NAMALWA (cell line): Measurements from ENCODE around the gene TIGD4.
"Not testable (repeated sequence)": the region's sequence is repeated elsewhere in the genome, so short reads cannot be mapped to it uniquely, and the experiment has no call there.

Source experiments
- DNase-seq: peaks from one replicate; pipeline ENCODE4 v3.0.0-alpha.2; 2015; ENCODE audit warnings: low spot score

Gene TIGD4

DNA sequence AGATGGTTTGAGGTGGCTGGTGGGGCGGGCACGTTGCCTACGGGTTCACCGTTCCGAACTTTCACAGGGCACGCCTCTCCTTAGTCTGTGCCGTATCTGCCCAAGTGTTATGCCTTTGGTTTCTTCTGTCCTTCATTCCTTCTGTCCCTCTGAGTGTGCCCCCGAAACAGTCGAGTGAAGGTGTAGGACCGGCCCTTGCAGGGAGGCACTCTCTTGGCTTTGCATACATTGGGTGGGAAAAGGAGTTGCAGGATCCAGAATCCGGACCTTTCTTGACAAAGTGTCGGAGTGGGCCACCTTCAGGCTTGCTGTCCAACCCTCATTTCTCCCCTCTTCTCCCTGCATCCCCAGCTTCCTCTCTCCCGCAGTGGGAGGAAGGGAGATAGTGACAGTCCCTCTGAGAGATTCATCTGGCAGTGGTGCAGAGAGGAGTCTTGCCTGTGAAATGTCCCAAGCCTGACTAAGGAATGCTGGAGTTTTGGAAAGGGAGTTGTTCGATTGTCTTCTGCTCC lies 793 bp upstream of the TIGD4 start:
- DNase-seq, result peak; percentile 78

- peak; percentile 62 for DNase-seq
Measured at GRCh38 chr4:152778656-152779512, 646 bp downstream of the TIGD4 start.

DNA sequence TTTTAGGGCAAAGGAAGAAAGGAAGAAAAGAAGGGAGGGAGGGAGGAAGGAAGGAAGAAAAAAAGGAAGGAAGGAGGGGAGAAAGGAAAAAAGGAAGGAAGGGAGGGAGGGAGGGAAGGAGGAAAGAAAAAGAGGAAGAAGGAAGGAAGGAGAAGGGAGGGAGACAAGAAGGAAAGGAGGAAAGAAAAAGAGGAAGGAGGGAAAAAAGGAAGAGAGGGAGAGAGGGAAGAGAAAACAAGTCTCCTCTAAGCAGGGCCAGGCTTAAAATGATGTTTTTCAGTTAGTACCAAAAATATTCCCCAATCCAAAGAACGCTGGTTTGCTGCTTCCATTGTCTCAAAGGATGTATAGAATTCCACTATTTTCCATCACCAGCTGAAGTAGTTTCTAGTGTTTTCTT lies 2.0 kb downstream of the TIGD4 start:
- DNase-seq, result no peak

DNA sequence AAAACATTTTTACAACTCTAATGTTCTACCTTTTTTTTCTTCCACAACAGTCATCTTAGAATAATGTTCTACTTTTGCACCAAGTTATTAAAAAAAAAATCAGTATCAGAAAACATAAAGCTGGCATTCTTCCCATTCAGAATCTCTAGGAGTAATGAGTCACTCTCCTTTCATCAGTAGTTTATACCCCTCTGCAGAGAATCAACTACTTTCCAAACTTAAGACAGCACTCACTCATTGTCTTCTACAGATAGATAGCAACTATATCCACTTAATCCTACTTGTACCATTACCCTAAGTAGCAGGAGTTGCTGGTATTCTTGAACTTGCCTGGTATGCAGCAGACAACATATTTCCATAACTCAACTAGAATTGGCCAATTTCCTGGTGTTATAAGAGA lies 3.2 kb downstream of the TIGD4 start:
- no peak for DNase-seq

GRCh38 chr4:152773953-152774352 lies 5.6 kb downstream of the TIGD4 start:
- DNase-seq, result no peak

- no peak for DNase-seq
Measured at GRCh38 chr4:152773339-152773738, 6.2 kb downstream of the TIGD4 start.

- DNase-seq, result no peak
Measured at GRCh38 chr4:152771741-152772533, 7.6 kb downstream of the TIGD4 start.

GRCh38 chr4:152765069-152765737 lies 14.3 kb downstream of the TIGD4 start:
- not testable (repeated sequence) for DNase-seq

- DNase-seq, result no peak
Measured at GRCh38 chr4:152763796-152764195, 15.7 kb downstream of the TIGD4 start.

DNA sequence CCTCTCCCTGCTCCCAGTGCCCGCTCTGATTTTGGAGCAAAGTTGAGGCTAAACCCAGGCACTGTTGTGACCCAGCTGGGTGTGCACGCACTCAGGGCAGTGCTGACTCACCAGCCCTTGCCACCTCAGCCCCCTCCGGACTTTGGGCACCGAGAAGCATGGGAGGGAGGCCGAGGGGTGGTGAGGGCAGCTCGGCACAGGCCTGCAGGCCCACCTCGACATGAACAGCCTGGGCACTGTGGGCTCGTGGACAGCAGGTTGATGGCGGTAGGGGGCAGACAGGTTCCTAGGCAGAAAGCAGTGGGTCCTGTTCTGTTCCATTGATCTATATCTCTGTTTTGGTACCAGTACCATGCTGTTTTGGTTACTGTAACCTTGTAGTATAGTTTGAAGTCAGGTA lies 30.9 kb downstream of the TIGD4 start:
- DNase-seq, result no peak

GRCh38 chr4:152747444-152747843 lies 32.1 kb downstream of the TIGD4 start:
- DNase-seq, result no peak

DNA sequence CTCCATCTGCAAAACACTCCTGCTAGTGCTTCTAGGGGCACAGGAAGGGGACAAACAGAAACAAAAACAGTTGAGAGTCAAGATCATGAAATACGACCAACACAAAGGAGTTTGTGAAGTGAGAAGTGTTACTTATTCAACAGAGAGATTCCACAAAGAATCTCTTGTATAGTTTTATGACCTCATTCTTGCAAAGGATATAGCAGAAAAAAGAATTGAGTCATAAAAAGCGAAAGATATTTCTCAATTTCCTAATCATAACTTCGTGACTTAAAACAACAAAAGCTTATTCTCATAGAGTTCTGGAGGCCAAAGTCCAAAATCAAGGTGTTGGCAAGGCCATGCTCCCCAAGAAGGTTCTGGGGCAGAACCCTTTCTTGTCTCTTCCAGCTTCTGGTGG lies 40.7 kb downstream of the TIGD4 start:
- DNase-seq, result no peak

DNA sequence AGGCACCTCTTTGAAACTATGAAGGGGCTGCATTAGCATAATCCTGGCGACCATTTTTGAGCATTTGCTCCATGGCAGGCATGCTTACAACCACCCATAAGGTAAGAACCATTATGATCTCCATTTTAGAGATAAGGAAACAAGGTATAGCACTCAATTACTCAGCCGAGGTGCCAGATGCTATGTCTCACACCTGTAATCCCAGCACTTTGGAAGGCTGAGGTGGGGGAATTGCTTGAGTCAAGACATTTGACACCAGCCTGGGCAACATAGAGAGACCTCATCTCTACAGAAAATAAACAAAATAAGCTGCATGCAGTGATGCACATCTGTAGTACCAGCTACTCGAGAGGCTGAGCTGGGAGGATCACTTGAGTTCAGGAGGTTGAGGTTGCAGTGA lies 43.6 kb downstream of the TIGD4 start:
- no peak for DNase-seq

GRCh38 chr4:152735396-152735859 lies 44.1 kb downstream of the TIGD4 start:
- peak; percentile 65 for DNase-seq

DNA sequence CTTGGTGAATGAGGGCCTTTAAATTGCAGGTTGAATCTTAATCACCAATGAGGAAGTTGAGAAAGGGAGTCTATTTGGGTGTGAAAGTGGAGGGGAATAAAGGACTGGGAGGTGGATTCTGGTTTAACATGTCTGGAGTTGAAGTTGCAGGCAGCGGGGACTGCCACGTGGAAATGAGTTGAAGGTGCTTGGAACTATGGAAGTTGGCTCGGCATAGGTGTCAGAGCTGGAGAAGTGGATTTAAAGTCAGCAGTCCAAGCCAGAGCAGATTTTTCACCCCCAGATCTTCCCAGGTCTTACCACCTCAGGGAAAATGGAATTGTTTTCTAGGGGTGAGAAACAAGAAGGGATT lies 44.9 kb downstream of the TIGD4 start:
- DNase-seq, result no peak

DNA sequence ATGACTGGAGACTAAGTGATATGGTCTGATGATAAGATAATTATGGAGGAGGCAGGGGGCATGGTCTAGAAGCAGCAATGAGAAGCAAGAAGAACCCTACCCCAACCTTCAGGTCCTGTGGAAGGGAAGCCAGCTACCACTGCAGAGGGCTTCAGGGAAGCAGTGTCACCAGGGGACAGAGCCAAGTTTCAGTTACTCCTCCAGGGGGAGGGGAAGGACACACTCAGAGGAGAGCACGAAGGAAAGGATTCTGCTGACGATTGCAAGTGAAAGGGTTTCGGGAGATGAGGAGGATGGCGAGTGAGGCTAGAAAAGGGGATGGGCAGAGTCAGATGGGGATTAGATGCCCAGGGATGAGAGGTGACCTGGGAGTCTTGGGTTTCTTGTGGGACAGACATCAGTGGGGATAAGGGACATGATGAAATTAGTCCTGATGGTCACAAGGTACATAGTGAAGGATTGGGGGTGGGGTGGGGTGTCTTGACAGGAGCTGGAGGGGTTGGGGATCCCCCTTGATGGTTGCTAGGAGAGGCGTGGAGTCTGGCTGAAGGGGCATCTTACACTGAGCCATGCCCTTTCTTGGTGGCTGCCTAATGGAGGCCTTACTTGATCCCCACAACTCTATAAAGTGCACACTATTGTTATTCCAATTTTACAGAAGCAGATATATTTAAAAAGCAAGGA lies 45.4 kb downstream of the TIGD4 start:
- no peak for DNase-seq

DNA sequence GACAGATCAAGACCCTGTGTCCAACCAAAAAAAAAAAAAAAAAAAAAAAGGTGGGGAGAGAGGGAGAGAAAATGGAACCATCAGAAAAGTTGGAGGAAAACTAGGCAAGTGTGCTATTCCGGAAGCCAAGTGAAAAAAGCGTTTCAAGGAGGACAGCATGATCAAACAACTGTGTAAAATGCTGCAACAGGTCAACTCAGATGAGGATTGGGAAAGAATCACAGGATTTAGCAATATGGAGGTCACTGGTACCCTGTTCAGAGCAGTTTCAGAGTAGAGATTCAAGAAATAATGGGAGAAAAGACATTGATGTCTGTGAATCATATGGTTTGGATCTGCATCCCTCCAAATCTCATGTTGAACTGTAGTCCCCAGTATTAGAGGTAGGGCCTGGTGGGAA lies 47.5 kb downstream of the TIGD4 start:
- DNase-seq, result no peak

DNA sequence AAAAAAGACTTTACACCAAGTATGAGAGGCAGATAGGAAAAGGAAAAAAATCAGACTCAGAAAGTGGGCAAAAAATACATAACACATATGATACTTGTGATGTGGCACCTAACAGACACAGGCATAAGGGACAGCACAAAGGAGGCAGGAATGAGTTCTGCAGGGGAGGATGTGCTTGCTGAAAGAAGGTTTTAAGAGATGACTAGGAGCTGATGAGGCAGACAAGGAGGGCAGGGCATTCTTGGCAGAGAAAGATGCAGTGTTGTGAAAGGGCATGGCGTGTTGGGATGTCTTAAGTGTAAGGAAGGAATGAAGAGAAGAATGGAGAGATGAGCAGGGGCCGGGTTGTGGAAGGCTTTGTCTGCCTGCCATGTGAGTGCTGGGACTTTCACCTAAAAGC lies 50.1 kb downstream of the TIGD4 start:
- no peak for DNase-seq

GRCh38 chr4:152728343-152728742 lies 51.2 kb downstream of the TIGD4 start:
- DNase-seq, result no peak

- DNase-seq, result no peak
Measured at GRCh38 chr4:152727784-152728183, 51.7 kb downstream of the TIGD4 start.

DNA sequence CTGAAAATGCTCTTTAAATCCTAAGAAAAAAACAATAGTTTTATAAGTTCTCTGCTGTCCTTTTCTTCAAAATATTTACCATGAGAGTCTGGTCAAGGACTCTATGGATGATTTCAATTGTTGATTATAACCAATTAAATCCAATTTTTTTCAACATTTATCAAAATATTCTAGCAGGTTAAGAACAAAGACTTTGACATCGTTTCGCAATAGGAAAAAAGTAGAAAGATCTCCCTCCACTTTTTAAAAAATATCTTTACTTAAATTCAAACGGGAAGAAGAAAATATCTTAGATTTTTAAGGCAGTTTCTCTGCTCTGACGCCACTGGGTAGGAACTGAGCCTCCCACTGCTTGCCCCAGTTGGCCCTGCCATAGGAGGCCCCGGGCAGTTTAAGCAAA lies 55.0 kb downstream of the TIGD4 start:
- DNase-seq, result no peak

GRCh38 chr4:152723236-152723635 lies 56.3 kb downstream of the TIGD4 start:
- no peak for DNase-seq
